ENCODE results near the gene TRIO.

The TRIO gene

GRCh38 chr5:14247054-14247386 is 103.9 kb downstream of the TRIO start:
- DNase-seq (ENCODE audit: low read depth): no peak

GRCh38 chr5:14249258-14250082 is 106.3 kb downstream of the TRIO start:
- DNase-seq (ENCODE audit: low read depth): no peak

- no peak for DNase-seq (ENCODE audit: low read depth)
Measured at GRCh38 chr5:14250084-14250695, 107.0 kb downstream of the TRIO start.

GRCh38 chr5:14250748-14251701 is 107.9 kb downstream of the TRIO start:
- DNase-seq (ENCODE audit: low read depth): no peak

- DNase-seq (ENCODE audit: low read depth): no peak
Measured at GRCh38 chr5:14251733-14252132, 108.6 kb downstream of the TRIO start.

GRCh38 chr5:14252793-14253192 is 109.7 kb downstream of the TRIO start:
- no peak for DNase-seq (ENCODE audit: low read depth)

- no peak for DNase-seq (ENCODE audit: low read depth)
Measured at GRCh38 chr5:14254686-14255085, 111.5 kb downstream of the TRIO start.

GRCh38 chr5:14256026-14256690 is 113.0 kb downstream of the TRIO start:
- DNase-seq (ENCODE audit: low read depth): no peak

- no peak for DNase-seq (ENCODE audit: low read depth)
Measured at GRCh38 chr5:14256756-14257393, 113.7 kb downstream of the TRIO start.

- no peak for DNase-seq (ENCODE audit: low read depth)
Measured at GRCh38 chr5:14257995-14258403, 114.9 kb downstream of the TRIO start.

GRCh38 chr5:14258840-14259239 is 115.7 kb downstream of the TRIO start:
- DNase-seq (ENCODE audit: low read depth): no peak

GRCh38 chr5:14260637-14261036 is 117.5 kb downstream of the TRIO start:
- no peak for DNase-seq (ENCODE audit: low read depth)

- DNase-seq (ENCODE audit: low read depth): no peak
Measured at GRCh38 chr5:14261235-14261634, 118.1 kb downstream of the TRIO start.

GRCh38 chr5:14261856-14262611 is 118.9 kb downstream of the TRIO start:
- no peak for DNase-seq (ENCODE audit: low read depth)

- no peak for DNase-seq (ENCODE audit: low read depth)
Measured at GRCh38 chr5:14263113-14263512, 120.0 kb downstream of the TRIO start.

GRCh38 chr5:14263699-14264098 is 120.6 kb downstream of the TRIO start:
- DNase-seq (ENCODE audit: low read depth): no peak

GRCh38 chr5:14264605-14265316 is 121.6 kb downstream of the TRIO start:
- peak; percentile 36 for DNase-seq (ENCODE audit: low read depth)

GRCh38 chr5:14265570-14265969 is 122.4 kb downstream of the TRIO start:
- no peak for DNase-seq (ENCODE audit: low read depth)

- no peak for DNase-seq (ENCODE audit: low read depth)
Measured at GRCh38 chr5:14266171-14266570, 123.0 kb downstream of the TRIO start.

- DNase-seq (ENCODE audit: low read depth): no peak
Measured at GRCh38 chr5:14266686-14267085, 123.5 kb downstream of the TRIO start.

Data from stimulated activated CD8-positive, alpha-beta memory T cell treated with anti-CD3 and anti-CD28 coated beads, Interleukin-15, amount 100 ng/mL, for 1 hour (primary cell).